ENCODE results near the gene IDE. TPM values are rescaled to one million over a fixed set of nuclear protein-coding genes. Genes with fewer than 3 reads are reported as not detected.

Gene IDE
- total RNA-seq, 4 donors from 2014 or later, result 107 to 300 (median 185) TPM

DNA sequence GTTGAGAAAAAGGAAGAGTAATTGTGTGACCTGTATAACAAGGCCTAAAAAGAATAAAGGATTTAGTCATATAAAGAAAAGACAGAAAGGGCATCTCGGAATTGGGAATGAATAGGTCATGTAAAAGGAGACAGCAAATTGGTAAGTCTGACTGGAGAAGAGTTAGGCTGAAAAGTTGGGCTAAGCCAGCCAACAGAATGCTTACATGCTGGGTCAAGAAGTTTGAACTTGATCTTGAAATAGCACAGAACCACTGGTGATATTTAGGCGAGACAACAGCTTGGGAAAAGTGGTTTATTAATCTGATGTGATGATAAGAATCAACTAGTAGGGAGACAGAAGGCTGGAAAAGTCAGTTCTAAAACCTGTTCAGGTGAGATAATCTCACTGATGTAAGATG lies 4.8 kb downstream of the IDE start:
- H3K27ac ChIP-seq, result no peak overlapping the region
- H3K36me3 ChIP-seq, result peaks cover 5% of the 10 kb centered on the region
- peaks cover 43% of the 10 kb centered on the region for H3K4me1 ChIP-seq
- DNase-seq (ENCODE audit: low spot score in 2 of 2), result no peak
- no peak overlapping the region for H3K4me3 ChIP-seq
- no peaks in the 10 kb centered on the region for H3K9me3 ChIP-seq
- H3K27me3 ChIP-seq, result no peaks in the 10 kb centered on the region
- TF ChIP-seq POLR2AphosphoS5 (IDR thresholded peaks at IDR 0.05) (no peak), EP300 (IDR thresholded peaks at IDR 0.05) (no peak), POLR2A (IDR thresholded peaks at IDR 0.05) (no peak)
- TF ChIP-seq, protein P1, sequence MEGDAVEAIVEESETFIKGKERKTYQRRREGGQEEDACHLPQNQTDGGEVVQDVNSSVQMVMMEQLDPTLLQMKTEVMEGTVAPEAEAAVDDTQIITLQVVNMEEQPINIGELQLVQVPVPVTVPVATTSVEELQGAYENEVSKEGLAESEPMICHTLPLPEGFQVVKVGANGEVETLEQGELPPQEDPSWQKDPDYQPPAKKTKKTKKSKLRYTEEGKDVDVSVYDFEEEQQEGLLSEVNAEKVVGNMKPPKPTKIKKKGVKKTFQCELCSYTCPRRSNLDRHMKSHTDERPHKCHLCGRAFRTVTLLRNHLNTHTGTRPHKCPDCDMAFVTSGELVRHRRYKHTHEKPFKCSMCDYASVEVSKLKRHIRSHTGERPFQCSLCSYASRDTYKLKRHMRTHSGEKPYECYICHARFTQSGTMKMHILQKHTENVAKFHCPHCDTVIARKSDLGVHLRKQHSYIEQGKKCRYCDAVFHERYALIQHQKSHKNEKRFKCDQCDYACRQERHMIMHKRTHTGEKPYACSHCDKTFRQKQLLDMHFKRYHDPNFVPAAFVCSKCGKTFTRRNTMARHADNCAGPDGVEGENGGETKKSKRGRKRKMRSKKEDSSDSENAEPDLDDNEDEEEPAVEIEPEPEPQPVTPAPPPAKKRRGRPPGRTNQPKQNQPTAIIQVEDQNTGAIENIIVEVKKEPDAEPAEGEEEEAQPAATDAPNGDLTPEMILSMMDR (IDR thresholded peaks at IDR 0.05), result no peak
- WGBS, result 65% methylated on average over 2 of the region's 2 CpGs

DNA sequence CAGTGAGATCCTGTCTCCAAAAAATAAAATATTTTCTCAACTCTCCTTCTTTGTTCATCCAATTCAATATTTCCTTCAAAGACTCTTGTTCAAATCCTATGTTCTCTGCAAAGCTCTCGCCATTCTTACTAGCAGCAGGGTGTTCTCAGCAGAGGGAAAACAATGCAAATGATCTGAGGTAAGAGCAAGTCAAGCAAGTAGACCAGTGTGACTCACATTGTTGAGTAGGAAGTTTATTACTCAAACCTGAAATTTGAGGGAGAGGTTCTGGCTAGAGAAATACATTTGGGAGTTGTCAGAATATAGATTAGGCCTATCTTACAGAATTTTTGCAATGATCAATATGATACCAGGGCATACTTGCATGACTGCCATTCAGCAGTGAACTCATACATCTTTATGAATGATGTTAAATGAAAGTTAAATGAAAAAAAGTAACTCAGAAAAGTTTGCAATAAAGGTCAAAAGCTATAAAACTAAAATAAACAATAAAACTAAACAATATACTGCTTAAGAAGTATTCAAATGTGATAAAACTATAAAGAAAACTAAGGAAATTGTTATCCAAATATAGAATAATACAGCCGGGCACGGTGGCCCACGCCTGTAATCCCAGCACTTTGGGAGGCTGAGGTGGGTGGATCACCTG lies 5.8 kb downstream of the IDE start:
- Histone ChIP-seq H3K4me1 (peaks cover 42% of the 10 kb centered on the region), H3K4me3 (no peak overlapping the region), H3K9me3 (no peaks in the 10 kb centered on the region), H3K27me3 (no peaks in the 10 kb centered on the region), H3K36me3 (peaks cover 5% of the 10 kb centered on the region), H3K27ac (peak overlapping the region; percentile 34)
- TF ChIP-seq POLR2A (IDR thresholded peaks at IDR 0.05) (no peak), EP300 (IDR thresholded peaks at IDR 0.05) (no peak), POLR2AphosphoS5 (IDR thresholded peaks at IDR 0.05) (no peak)
- TF ChIP-seq, protein P1 (IDR thresholded peaks at IDR 0.05), result no peak
- 85% methylated on average over 4 of the region's 4 CpGs for WGBS
- DNase-seq (ENCODE audit: low spot score in 2 of 2), result no peak

DNA sequence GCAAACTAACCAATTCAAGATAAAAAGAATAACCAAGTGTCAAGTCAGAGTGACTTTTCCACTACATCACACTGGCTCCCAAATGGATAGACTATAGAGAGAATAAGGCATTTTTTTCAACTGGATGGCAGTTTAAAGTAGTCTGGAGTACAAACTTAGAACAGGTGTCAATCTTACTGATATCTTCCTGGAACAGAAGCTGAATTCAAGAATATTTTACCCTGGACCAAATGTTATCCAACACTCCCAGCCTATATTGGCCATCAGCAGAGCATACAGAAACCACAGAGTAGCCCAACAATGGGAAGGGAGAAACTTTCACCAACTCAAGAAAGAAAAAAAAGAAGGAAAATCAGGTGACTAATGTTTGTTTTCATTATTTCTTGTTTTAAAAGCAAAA lies 11.5 kb downstream of the IDE start:
- no peak for DNase-seq (ENCODE audit: low spot score in 2 of 2)
- H3K36me3 ChIP-seq, result peaks cover 31% of the 10 kb centered on the region
- H3K4me3 ChIP-seq, result no peak overlapping the region
- H3K27ac ChIP-seq, result no peak overlapping the region
- no peaks in the 10 kb centered on the region for H3K27me3 ChIP-seq
- H3K9me3 ChIP-seq, result no peaks in the 10 kb centered on the region
- H3K4me1 ChIP-seq, result peaks cover under 1% of the 10 kb centered on the region
- TF ChIP-seq POLR2AphosphoS5 (IDR thresholded peaks at IDR 0.05), result no peak
- TF ChIP-seq, protein P1 (IDR thresholded peaks at IDR 0.05), result no peak
- TF ChIP-seq POLR2A (IDR thresholded peaks at IDR 0.05), result no peak
- no peak for TF ChIP-seq EP300 (IDR thresholded peaks at IDR 0.05)

DNA sequence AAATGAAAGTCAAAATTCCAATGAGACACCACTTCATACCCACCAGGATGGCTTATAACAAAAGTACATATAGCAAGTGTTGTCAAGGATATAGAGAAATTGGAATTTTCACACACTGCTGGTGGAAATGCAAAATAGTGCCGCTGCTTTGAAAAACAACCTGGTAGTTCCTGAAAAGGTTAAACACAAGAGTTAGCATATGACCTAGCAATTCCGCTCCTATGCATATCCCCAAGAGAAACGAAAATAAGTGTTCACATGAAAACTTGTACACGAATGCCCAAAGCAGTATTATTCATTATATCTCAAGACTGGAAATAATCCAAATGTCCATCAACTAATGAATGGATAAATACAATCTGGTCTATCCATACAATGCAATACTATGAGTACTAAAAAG lies 14.8 kb downstream of the IDE start:
- Histone ChIP-seq H3K36me3 (peaks cover 51% of the 10 kb centered on the region), H3K9me3 (peaks cover 4% of the 10 kb centered on the region), H3K4me1 (no peaks in the 10 kb centered on the region), H3K4me3 (no peak overlapping the region), H3K27ac (no peak overlapping the region), H3K27me3 (no peaks in the 10 kb centered on the region)
- DNase-seq (ENCODE audit: low spot score in 2 of 2), result no peak
- no peak for TF ChIP-seq POLR2A (IDR thresholded peaks at IDR 0.05)
- TF ChIP-seq, protein P1 (IDR thresholded peaks at IDR 0.05), result no peak
- TF ChIP-seq EP300 (IDR thresholded peaks at IDR 0.05), result no peak
- TF ChIP-seq POLR2AphosphoS5 (IDR thresholded peaks at IDR 0.05), result no peak
- 95% methylated on average over 4 of the region's 4 CpGs for WGBS

DNA sequence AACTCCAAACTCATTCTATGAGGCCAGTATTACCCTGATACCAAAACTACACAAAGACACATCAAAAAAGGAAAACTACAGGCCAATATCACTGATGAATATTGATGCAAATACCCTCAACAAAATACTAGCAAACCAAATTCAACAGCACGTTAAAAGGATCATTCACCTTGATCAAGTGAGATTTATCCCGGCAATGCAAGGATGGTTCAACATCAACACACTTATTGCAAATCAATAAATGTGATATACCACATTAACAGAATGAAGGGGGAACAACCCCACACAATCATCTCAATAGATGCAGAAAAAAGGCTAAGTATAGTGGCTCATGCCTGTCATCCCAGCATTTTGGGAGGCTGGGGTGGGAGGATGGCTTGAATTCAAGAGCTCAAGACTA lies 19.9 kb downstream of the IDE start:
- Histone ChIP-seq H3K4me3 (no peak overlapping the region), H3K27me3 (no peaks in the 10 kb centered on the region), H3K9me3 (peaks cover 11% of the 10 kb centered on the region), H3K36me3 (peaks cover 44% of the 10 kb centered on the region), H3K4me1 (no peaks in the 10 kb centered on the region), H3K27ac (no peak overlapping the region)
- DNase-seq (ENCODE audit: low spot score in 2 of 2), result no peak
- TF ChIP-seq POLR2A (IDR thresholded peaks at IDR 0.05), result no peak
- TF ChIP-seq, protein P1 (IDR thresholded peaks at IDR 0.05), result no peak
- no peak for TF ChIP-seq POLR2AphosphoS5 (IDR thresholded peaks at IDR 0.05)
- TF ChIP-seq EP300 (IDR thresholded peaks at IDR 0.05), result no peak
- 91% methylated on average over 2 of the region's 2 CpGs for WGBS

Data from suprapubic skin (tissue), 4 donors.